T-cell (primary cell): Measurements from ENCODE around the gene STXBP6. TPM values are rescaled to one million over a fixed set of nuclear protein-coding genes. Genes with fewer than 3 reads are reported as not detected.

Source experiments
- ATAC-seq, 4 experiments: fragments of 200-7000 bp in 3 of 4; fragments of 150-1000 bp in 1 of 4; cut with Tn5 transposase; replicated peaks in 1 of 4; 1 replicate in 3 of 4; 2 replicates in 1 of 4; pipeline ENCODE4 v1.10.0; 2021; ENCODE audit warnings: moderate library complexity in 3 of 4, mild to moderate bottlenecking in 2 of 4, moderate number of reproducible peaks in 1 of 4
- CTCF ChIA-PET, 2 donors: fragments of 300-600 bp; sonication (Branson Sonifier 250); formaldehyde crosslinking; loops; one replicate each; lab custom pipeline; 2022; ENCODE audit warnings: antibody characterized with exemption in 2 of 2; lab: Charles Lee
- POLR2A ChIA-PET, 2 donors: fragments of 300-600 bp; sonication (Branson Sonifier 250); formaldehyde crosslinking; loops; one replicate each; lab custom pipeline; 2022; ENCODE audit warnings: antibody characterized with exemption in 2 of 2; lab: Charles Lee
- DNase-seq, 35 experiments: peaks; one replicate each; pipeline versions ENCODE4 v3.0.0 to v3.0.0-alpha.2; 2013 to 2023
- H3K27ac ChIP-seq: one replicate; pipeline ENCODE4 v1.5.1; 2013; ENCODE audit warnings: low read length
- H3K27me3 ChIP-seq, 2 experiments: replicated peaks in 1 of 2; 1 replicate in 1 of 2; 2 replicates in 1 of 2; pipeline versions ENCODE4 v1.6.1 to v1.7.0; 2013; ENCODE audit warnings: low read length in 1 of 2, mixed read lengths in 1 of 2; ENCODE audit not compliant: control insufficient read depth in 2 of 2, insufficient read depth in 2 of 2; ENCODE audit errors: extremely low read depth in 1 of 2
- H3K36me3 ChIP-seq, 2 donors: 1 replicate in 1 of 2; 2 replicates in 1 of 2; pipeline versions ENCODE4 v1.6.1 to v1.7.0; 2013; ENCODE audit warnings: low read length in 1 of 2; ENCODE audit not compliant: control insufficient read depth in 2 of 2, insufficient read depth in 1 of 2; ENCODE audit errors: extremely low read depth in 1 of 2
- H3K4me1 ChIP-seq, 2 experiments: 1 replicate in 1 of 2; 2 replicates in 1 of 2; pipeline versions ENCODE4 v1.6.1 to v1.7.0; 2013; ENCODE audit warnings: low read length in 2 of 2, mixed read lengths in 1 of 2; ENCODE audit not compliant: insufficient read depth in 2 of 2, control insufficient read depth in 1 of 2; ENCODE audit errors: extremely low read depth in 1 of 2
- H3K4me3 ChIP-seq, 2 donors: 1 replicate in 1 of 2; 2 replicates in 1 of 2; pipeline versions ENCODE4 v1.5.1 to v1.7.0; 2013; ENCODE audit warnings: mild to moderate bottlenecking in 2 of 2, low read length in 1 of 2, moderate library complexity in 1 of 2; ENCODE audit not compliant: control insufficient read depth in 1 of 2; ENCODE audit errors: extremely low read depth in 1 of 2
- H3K9me3 ChIP-seq: 2 replicates; pipeline ENCODE4 v1.7.0; 2013
- H3K27ac Mint-ChIP-seq, 2 donors: one replicate each; pipeline ENCODE4 v1.8.0; 2020 to 2021; ENCODE audit warnings: mild to moderate bottlenecking in 2 of 2, mixed read lengths in 2 of 2
- H3K27me3 Mint-ChIP-seq, 2 donors: one replicate each; pipeline ENCODE4 v1.8.0; 2021 to 2022; ENCODE audit warnings: mixed read lengths in 2 of 2
- H3K36me3 Mint-ChIP-seq: one replicate; pipeline ENCODE4 v1.8.0; 2021; ENCODE audit warnings: mixed read lengths
- H3K4me1 Mint-ChIP-seq, 3 donors: one replicate each; pipeline ENCODE4 v1.8.0; 2020 to 2022; ENCODE audit warnings: mixed read lengths in 3 of 3, mild to moderate bottlenecking in 1 of 3
- H3K4me3 Mint-ChIP-seq, 3 donors: one replicate each; pipeline ENCODE4 v1.8.0; 2020 to 2022; ENCODE audit warnings: mild to moderate bottlenecking in 3 of 3, mixed read lengths in 3 of 3, moderate library complexity in 3 of 3
- H3K9me3 Mint-ChIP-seq, 3 donors: one replicate each; pipeline ENCODE4 v1.8.0; 2020 to 2022; ENCODE audit warnings: mixed read lengths in 3 of 3
- WGBS: methylation state at CpG from one replicate; pipeline ENCODE4 v1.1.5; 2013; ENCODE audit warnings: missing lambda C conversion rate; ENCODE audit not compliant: insufficient coverage; 5-methylcytosine and 5-hydroxymethylcytosine counted together
- total RNA-seq, 35 experiments: library from RNA in 6 of 35; stranded (reverse) in 6 of 35; fragments of 120-200 nt in 1 of 35; gene quantifications; one replicate each; pipeline versions ENCODE4 v1.2.1 to v1.2.4 and lab custom pipeline; 2013 to 2026

The STXBP6 gene
- total RNA-seq, 5 donors from 2014 or later (not counting 1 experiment from before 2014, with no cell fraction given) = 0.25 TPM; not detected in 4

DNA sequence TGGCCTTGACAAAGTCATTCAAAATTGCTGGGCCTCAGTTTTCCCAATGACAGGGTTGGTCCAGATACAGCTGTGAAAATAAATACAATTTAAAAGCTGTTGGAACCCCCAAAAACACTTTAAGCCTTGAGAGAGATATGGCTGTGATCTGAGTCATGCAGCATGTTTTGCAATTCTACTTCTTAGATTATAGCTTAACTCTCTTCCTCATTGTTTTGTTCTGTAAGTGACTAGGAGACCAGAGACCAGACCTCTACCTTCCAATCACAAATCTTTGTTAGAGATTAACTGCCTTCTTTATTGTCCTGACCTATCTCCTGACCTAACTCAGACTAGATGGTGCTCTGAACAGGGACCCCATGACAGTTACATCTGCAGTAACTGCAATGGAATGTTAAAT, 198.1 kb downstream of the STXBP6 start:
- Histone ChIP-seq H3K27me3 (no peaks in the 10 kb centered on the region), H3K9me3 (no peaks in the 10 kb centered on the region), H3K4me1 (no peaks in the 10 kb centered on the region), H3K27ac (no peak overlapping the region), H3K4me3 (no peak overlapping the region), H3K36me3 (no peaks in the 10 kb centered on the region)
- no peak overlapping the region for H3K4me3 Mint-ChIP-seq
- DNase-seq (no peak), ATAC-seq (no peak)
- no peak overlapping the region for H3K27ac Mint-ChIP-seq
- H3K36me3 Mint-ChIP-seq = no peaks in the 10 kb centered on the region
- H3K9me3 Mint-ChIP-seq = no peaks in the 10 kb centered on the region
- peaks cover 25 to 27% of the 10 kb centered on the region in 2 donors for H3K27me3 Mint-ChIP-seq
- ChIA-PET POLR2A (no interaction called here), CTCF (no interaction called here)
- no peaks in the 10 kb centered on the region for H3K4me1 Mint-ChIP-seq

- H3K9me3 Mint-ChIP-seq = no peaks in the 10 kb centered on the region
- H3K27ac Mint-ChIP-seq = no peak overlapping the region
- ATAC-seq (no peak), DNase-seq (no peak)
- Histone ChIP-seq H3K4me3 (no peak overlapping the region), H3K4me1 (no peaks in the 10 kb centered on the region), H3K27ac (no peak overlapping the region), H3K27me3 (no peaks in the 10 kb centered on the region), H3K9me3 (no peaks in the 10 kb centered on the region), H3K36me3 (no peaks in the 10 kb centered on the region)
- H3K27me3 Mint-ChIP-seq = peaks cover 25 to 27% of the 10 kb centered on the region in 2 donors
- no peaks in the 10 kb centered on the region for H3K36me3 Mint-ChIP-seq
- ChIA-PET CTCF (no interaction called here), POLR2A (no interaction called here)
- H3K4me1 Mint-ChIP-seq = no peaks in the 10 kb centered on the region
- H3K4me3 Mint-ChIP-seq = no peak overlapping the region
- WGBS = 86% methylated on average over 1 of the region's 4 CpGs
Measured at GRCh38 chr14:24851406-24851805, 198.5 kb downstream of the STXBP6 start.

GRCh38 chr14:24850072-24850471, 199.9 kb downstream of the STXBP6 start:
- 100% methylated on average over 1 of the region's 2 CpGs for WGBS
- ATAC-seq = no peak
- Histone ChIP-seq H3K4me3 (no peak overlapping the region), H3K4me1 (no peaks in the 10 kb centered on the region), H3K9me3 (no peaks in the 10 kb centered on the region), H3K27me3 (no peaks in the 10 kb centered on the region), H3K36me3 (no peaks in the 10 kb centered on the region), H3K27ac (no peak overlapping the region)
- Mint-ChIP-seq H3K9me3 (no peaks in the 10 kb centered on the region), H3K4me1 (no peaks in the 10 kb centered on the region), H3K36me3 (no peaks in the 10 kb centered on the region), H3K4me3 (no peak overlapping the region), H3K27me3 (peaks cover 27 to 28% of the 10 kb centered on the region in 2 donors), H3K27ac (no peak overlapping the region)
- DNase-seq = no peak
- ChIA-PET POLR2A (no interaction called here), CTCF (no interaction called here)

DNA sequence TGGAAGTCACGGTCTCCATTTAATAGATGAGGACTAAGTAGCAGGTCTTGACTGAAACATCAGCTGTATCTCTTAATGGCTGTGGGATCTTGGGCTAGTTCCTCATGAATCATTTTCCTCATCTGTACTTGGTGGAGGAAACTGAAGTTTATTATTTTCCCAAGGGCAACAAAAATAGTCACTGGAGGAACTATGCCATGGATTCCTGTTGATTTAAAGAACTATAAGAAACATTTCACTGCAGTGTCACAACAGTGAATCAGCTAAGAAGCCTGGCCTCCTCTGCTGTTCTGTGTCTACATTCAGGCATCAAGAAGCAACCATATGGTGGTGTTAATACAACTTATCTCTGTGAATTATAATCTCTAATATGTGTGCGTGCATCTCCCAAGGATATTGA, 200.5 kb downstream of the STXBP6 start:
- WGBS = no CpG with 5 or more reads among the region's 2 CpGs
- Mint-ChIP-seq H3K36me3 (no peaks in the 10 kb centered on the region), H3K27me3 (peaks cover 26 to 27% of the 10 kb centered on the region in 2 donors), H3K4me3 (no peak overlapping the region), H3K9me3 (no peaks in the 10 kb centered on the region), H3K27ac (no peak overlapping the region), H3K4me1 (no peaks in the 10 kb centered on the region)
- ATAC-seq (no peak), DNase-seq (no peak)
- Histone ChIP-seq H3K4me1 (no peaks in the 10 kb centered on the region), H3K4me3 (no peak overlapping the region), H3K27ac (no peak overlapping the region), H3K9me3 (no peaks in the 10 kb centered on the region), H3K27me3 (no peaks in the 10 kb centered on the region), H3K36me3 (no peaks in the 10 kb centered on the region)
- ChIA-PET CTCF (no interaction called here), POLR2A (no interaction called here)

DNA sequence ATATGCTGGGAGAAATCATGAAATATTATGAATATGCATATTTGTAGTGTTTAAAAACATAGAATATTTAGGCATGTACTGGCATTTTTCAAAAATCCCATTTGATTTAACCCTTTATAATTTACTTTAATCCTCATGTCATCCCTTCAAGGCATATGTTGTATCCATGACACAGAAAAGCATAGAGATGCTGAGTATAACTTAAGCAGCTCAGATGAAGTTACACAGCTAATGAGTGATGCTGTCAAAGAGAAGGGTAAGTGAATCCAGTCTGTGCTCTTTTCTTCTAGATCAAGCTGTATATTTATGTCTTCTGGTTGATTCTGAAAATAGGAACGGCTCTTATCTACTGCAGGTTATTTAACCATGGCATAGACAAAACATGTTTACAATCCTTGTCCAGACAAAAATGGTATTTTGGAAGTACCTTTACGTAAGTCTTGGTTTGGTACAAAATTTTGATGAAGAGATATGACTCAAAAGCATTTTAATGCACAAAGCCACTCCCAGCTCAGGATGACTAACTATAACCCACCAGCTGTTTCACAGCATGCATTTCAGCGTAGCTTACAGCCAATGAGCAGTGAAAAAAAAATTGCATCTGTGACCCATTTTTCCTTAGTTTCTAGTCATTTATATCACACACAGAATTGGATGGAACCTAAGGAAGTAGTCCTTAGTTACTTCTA, 201.7 kb downstream of the STXBP6 start:
- Mint-ChIP-seq H3K9me3 (no peaks in the 10 kb centered on the region), H3K4me3 (no peak overlapping the region), H3K27ac (no peak overlapping the region), H3K27me3 (peaks cover 24 to 25% of the 10 kb centered on the region in 2 donors), H3K4me1 (no peaks in the 10 kb centered on the region), H3K36me3 (no peaks in the 10 kb centered on the region)
- CTCF ChIA-PET = no interaction called here
- no CpG with 5 or more reads among the region's 3 CpGs for WGBS
- no peak overlapping the region for H3K27ac ChIP-seq
- DNase-seq = no peak
- H3K4me1 ChIP-seq = no peaks in the 10 kb centered on the region
- H3K4me3 ChIP-seq = no peak overlapping the region
- no peaks in the 10 kb centered on the region for H3K9me3 ChIP-seq
- no peaks in the 10 kb centered on the region for H3K36me3 ChIP-seq
- ATAC-seq = no peak
- POLR2A ChIA-PET = interaction anchor here in 1 of 2 donors (0.7 kb wide), 1 partner anchor 41 kb away, joined by 3 read pairs; no protein-coding TSS in a partner anchor
- H3K27me3 ChIP-seq = peaks cover 0 to 3% of the 10 kb centered on the region in 2 experiments

- Histone ChIP-seq H3K27me3 (peaks cover 0 to 3% of the 10 kb centered on the region in 2 experiments), H3K27ac (no peak overlapping the region), H3K4me1 (no peaks in the 10 kb centered on the region), H3K9me3 (no peaks in the 10 kb centered on the region), H3K4me3 (no peak overlapping the region), H3K36me3 (no peaks in the 10 kb centered on the region)
- DNase-seq (no peak), ATAC-seq (no peak)
- no peaks in the 10 kb centered on the region for H3K36me3 Mint-ChIP-seq
- peaks cover 24 to 25% of the 10 kb centered on the region in 2 donors for H3K27me3 Mint-ChIP-seq
- no peak overlapping the region for H3K4me3 Mint-ChIP-seq
- ChIA-PET POLR2A (interaction anchor here in 1 of 2 donors (0.7 kb wide), 1 partner anchor 42 kb away, joined by 3 read pairs; no protein-coding TSS in a partner anchor), CTCF (no interaction called here)
- H3K9me3 Mint-ChIP-seq = no peaks in the 10 kb centered on the region
- no peaks in the 10 kb centered on the region for H3K4me1 Mint-ChIP-seq
- no peak overlapping the region for H3K27ac Mint-ChIP-seq
Measured at GRCh38 chr14:24847568-24848095, 202.3 kb downstream of the STXBP6 start.
